GM18517 (cell line): Measurements from ENCODE around the gene THADA.

Source experiments
- ATAC-seq: cut with Tn5 transposase; IDR thresholded peaks from one replicate; pipeline ENCODE4 v1.9.1; 2021; ENCODE audit warnings: mild to moderate bottlenecking, moderate library complexity; ENCODE audit not compliant: unreplicated experiment

The THADA gene

DNA sequence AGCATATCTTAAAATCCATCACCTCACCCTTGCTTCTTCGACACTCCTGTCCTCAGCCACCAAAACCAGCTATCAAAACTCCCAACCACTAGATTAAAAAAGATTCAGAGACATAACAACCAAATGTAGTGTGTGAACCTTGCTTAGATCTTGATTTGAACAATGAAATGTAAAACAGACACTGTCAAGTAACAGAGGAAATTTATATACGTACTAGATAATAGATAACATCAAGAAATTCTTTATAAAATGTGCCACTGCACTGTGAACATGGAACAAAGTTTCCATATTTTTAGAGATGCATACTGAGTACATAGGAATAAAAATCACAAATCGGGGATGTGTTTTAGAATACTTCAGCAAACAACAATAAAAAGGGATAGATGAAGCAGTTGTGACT, 86.0 kb downstream of the THADA start:
- ATAC-seq = no peak

DNA sequence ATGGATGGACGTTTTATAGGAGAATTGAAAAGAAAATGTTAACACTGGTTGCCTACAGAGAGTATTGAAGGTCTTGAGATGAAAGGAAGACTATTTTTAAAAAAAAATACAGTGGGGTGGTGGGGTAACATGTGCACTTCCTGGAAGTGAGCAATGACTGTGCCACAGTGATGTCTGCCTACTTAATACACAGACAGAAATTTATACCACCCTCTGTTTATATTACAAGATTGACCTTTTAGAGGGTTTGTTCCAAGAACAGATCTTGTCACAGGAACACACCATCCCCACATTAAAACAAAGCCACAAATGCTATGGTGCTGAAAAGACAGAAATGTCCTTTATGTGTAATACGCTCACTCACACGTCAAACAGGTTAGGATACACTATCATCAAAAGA, 87.6 kb downstream of the THADA start:
- ATAC-seq = no peak

DNA sequence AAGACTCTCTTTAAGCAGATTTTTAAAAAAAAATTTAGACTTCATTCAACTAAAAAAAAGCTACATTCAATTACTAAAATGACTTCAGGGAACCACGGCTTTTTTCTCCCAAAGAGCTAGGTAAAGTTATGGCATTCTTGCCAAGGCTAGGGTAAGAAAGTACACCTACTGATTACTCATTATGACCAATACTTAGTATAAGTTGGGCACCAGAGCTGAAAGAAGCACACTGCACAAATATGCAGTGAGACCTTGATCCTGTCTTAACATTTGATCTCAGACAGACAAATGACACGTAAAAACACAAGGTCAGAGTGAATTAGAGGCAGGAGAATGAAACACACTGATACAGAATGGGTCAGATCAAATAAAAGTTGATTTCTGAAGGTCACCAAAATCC, 88.7 kb downstream of the THADA start:
- ATAC-seq = no peak

DNA sequence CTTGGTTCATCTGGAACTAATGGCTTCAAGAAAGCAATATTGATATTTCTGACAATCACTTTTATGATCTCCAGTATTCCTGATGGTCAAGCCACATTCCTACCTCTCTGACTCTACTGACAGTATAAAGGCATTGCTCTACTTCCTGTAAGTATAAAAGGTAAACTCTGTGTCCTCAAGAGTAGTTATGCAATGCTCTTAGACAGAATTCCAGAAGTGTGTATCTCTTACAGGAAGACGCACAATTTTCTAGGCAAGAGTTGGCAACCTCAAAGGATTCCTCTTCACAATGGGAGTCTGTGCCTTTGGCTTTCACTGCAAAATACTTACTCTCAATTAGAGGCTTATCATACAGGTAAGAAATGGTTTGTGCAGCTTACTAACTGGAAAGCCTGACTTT, 100.1 kb downstream of the THADA start:
- ATAC-seq = no peak

DNA sequence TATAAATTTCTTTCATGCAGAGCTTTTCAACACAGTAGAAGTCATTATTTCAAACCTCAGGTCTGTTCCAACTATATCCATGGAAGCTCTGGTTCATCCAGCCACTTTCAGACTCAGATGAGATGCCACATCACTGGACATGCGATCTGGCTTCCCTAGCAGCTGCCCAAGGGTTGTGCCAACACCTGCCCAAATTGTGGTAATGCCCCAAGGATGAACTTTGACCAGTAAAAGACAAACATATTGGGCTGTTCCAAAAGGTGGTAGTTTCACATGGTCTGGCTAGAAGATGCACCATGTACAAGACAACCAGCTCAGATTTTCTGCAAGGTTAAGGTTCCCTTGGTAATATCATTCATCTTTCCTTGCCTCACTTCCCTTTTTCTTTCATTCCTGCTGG, 101.9 kb downstream of the THADA start:
- no peak for ATAC-seq

DNA sequence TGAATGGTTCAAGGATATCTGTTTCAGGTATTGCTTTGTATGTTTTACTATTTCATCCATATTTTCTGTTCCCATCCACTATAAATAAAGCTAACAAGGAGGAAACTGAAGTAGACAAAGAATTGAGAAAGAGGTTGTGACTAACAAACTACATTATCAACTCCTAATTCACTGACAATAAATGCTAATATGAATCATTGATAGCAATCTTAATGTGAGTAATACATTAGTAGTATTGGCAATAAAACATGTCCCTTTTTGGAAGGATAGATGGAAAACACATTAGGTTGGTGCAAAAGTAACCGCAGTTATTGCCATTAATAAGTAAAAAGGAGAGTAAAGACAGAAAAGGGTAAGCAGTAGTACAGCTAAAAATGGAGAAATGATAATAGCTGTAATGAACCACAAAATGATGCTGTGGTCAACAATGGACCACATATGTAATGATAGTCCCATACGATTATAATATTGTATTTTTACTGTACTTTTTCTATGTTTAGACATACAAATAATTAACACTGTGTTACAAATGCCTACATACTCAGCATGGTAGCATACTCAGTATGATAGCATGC, 104.7 kb downstream of the THADA start:
- ATAC-seq = no peak

DNA sequence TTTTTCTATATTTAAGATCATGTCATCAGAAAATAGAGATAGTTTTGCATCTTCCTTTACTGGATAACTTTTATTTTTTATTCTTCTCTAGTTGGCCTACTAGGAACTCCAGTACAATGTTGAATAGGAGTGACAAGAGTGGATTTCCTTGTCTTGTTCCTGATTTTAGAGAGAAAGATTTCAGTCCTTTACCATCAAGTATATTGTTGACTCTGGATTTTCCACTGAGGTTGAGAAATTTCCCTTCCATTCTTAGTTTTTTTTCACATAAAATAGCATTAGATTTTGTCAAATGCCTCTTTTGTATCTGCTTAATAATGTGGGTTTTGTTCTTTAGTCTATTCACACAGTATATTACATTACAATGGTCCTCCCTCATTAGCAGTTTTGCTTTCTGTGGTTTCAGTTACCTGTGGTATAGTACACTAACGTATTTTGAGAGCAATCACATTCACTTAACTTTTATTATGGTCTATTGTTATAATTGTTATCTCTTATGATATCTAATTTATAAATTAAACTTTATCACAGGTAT, 105.5 kb downstream of the THADA start:
- ATAC-seq = no peak

DNA sequence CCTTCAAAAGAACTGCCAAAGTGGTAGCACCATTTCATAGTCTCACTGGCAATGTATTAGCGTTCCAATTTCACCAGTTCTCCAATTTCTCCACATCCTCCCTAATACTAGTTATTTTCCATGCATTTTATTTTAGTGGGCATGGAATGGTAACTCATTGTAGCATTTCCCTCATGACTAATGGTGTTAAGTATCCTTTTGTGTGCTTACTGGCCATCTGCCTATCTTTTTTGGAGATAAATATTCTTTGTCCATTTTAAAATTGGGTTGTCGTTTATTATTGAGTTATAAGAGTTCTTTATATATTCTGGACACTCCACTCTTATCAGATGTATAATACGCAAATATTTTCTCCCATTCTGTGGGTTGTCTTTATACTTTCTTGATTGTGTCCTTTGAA, 107.1 kb downstream of the THADA start:
- no peak for ATAC-seq

DNA sequence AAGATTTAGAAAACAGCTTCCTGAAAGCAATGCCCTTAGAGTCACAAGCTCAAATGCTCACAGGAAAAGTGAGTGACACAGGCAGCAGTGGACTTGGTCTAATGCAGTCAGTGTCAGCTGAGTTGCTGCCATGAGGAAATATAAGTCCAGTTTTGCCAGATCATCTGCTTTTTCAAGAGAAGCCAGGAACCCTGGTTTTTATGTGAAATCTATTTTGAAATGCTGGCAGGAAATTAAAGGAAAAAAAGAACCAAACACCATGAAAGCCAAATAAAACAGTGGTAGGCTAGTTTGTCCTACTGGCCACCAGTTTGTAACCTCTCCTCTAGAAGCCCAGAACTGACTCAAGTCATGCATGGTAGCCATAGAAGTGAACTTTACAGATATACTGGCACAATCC, 109.2 kb downstream of the THADA start:
- ATAC-seq = no peak

DNA sequence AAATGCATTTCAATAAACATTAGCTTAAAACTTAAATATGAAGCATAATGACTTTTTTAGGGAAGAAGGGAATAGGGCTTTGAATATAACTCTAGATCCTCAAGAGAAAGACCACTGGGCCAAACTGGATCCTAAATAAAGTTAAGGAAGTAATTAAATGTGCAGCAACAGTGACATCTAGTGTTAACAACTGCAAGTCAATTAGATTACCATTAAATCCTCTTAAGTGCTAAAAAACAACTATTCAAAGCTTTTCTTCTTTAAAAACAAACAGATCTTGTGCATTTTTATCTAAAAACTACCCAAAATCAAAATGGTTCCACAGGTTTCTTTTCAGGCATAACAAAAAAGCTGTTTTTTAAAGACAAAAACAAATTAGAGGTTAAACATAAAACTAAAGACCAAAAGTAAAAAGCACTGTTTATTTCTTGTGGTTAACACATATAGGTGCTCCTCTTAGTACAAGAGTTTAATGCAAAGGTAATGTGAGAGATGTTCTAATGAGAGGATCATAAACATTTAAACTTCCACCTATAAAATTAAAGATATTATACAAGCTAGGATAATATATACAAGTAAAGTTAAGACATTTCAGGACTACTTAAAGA, 111.4 kb downstream of the THADA start:
- no peak for ATAC-seq

DNA sequence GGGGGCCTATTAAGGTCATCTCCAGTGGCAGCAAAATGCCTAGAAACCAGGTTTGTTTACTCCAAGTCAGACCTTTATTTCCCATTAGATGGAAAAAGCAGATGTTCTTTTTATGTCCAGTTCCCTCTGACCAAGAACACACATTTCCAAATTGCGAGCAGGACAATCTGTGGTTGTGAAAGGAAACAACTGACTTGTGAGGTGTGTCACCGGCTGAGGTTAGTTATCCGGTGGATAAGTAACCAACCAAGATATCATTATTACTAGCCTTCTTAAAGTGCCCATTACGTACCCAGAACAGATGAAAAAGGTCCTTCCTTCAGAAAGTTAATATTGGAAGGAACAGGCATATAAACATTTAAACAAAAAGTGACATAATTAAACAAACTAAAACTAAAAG, 112.9 kb downstream of the THADA start:
- no peak for ATAC-seq

DNA sequence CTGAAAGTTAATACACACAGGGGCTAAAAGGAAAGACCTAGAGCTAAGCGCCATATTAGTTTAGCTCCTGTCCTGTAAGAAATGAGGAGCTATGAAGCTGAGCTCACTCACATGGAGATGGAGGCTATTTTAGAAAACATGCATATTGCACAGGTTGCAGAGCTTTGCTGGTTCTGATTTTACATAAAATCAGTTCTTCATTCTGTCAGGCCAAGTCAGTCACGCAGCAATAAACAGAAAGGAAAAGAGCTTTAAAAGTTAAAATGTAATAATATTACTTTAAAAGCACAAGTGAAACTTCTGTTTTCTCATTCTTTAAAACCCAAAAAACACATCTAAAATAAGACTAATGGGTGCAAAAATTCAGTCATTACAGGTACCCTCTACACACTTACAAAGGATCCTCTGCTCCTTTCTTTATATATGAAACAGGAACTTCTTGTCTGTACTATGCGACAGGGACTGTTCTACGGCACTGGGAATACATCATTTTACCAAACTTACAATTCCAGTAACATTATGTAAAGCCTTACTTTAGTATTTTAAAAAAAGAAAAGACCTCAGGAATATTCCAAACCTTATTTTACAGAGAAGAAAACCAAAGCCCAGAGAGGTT, 113.8 kb downstream of the THADA start:
- no peak for ATAC-seq

DNA sequence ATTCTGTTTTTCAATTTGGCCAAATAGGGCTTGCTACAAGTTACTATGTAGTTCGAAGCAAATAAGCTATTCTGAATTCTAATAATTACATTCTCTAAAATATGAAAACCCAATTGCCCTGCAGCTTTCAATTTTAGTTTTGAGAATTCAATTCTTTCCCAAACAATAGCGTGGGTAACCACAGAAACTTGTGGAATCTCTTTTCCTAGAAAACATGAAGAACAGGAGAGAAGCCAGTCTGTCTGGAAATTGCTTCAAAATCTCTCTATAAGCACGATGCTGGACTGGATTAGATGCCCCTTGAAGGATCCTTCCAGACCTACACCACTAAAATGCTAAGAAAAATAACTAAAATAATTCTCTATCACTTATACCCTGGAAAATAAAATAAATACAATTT, 115.0 kb downstream of the THADA start:
- no peak for ATAC-seq

DNA sequence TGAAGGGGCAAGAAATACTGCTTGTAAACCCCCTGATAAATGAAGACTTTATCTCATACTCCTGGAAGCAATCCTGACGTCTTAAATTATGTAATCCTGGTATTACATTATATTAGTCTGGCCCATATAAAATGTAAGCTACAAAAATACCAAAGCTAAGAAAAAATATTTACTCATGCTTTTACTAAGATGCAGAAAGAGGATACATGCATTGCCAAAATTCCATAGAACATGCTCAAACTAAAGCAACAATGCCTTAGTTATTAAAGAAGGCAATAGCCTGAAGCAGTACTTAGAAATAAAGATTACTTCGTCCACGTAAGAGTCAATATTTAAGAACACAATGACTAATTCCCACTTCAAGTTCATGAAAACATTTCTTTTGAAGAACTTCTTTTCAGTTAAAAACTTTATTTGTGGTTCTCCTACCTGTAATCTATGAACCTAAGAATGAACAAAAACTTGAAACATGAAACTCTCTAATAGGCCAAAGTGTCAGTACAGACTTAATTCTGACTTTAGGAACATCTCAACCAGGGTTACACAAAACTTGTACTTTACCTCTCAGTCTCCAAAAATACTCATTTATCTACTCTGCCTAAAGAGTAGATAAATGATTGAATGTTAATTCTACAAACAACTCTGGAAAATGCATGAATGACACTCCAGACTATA, 117.3 kb downstream of the THADA start:
- no peak for ATAC-seq

DNA sequence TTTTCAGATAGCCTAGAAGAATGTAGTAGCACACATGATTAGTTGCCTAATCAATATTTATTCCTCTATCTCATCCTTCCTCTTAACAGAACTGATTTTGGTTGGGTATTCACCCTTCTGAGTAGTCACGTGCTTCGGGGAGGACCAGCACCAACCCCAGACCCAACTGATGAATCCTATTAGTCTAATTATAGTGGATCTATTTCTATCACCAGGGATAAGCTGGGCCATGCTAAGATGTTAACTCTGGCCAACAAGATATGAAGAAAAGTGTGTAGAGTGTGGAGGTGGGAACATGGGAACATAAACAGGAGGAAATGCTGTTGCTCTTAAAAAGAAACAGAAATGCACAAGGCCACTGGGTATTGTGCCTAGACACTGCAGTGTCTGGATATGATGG, 119.9 kb downstream of the THADA start:
- no peak for ATAC-seq

DNA sequence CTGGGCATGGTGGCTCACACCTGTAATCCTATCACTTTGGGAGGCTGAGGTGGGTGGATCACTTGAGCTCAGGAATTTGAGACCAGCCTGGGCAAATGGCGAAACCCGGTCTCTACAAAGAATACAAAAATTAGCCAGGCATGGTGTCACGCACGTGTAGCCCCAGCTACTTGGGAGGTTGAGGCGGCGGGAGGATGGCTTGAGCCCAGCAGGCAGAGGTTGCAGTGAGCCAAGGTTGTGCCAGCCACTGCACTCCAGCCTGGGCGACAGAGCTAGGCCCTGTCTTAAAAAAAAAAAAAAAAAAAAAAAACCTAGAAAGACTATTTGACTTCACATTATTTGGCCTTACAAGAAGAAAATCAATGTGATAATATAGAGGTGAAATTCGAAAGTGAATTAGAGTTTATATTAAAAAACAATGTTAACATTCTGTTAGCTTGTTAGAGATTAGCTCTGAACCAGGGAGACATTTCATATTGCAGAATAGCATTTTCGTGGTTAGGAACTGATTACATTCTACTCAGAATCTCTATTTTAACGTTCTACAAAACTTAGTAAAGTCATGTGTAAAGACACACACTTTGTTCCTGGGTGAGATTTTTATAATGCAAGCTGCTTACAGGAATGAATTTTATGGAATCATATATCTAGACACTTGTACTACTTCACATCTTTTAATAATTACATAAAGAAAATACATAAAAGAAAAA, 120.5 kb downstream of the THADA start:
- no peak for ATAC-seq

DNA sequence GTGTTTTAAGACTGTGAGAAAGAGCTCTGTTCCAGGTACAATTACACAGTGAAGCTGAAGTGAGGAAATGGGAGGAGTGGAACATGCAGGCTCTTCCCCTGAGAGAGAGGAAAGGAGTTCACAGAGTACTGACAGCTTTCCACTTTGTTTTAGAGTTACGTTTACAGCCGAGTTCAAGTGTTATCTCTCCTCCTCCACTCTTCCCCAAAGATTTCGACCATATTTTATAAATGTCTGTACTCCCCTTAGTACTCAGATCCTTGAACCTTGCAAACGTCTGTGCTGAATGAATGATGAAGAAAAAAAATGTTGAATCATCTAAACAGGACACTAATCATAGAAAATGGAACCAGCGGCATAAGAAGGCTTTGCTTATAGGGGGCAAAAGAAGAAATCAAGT, 121.6 kb downstream of the THADA start:
- ATAC-seq = no peak

DNA sequence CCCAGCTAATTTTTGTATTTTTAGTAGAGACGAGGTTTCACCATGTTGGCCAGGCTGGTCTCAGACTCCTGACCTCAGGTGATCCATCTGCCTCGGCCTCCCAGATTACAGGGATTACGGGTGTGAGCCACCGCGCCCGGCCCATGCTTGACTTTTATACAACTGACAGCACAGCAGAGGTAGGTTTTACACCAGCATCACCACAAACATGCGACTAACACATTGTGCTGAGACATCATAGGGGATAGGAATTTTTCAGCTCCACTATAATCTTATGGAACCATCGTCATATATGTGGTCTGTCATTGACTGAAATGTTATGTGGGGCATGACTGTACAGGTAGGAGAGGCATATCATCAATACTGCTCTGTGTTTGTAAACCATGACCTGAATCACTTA, 122.1 kb downstream of the THADA start:
- no peak for ATAC-seq

DNA sequence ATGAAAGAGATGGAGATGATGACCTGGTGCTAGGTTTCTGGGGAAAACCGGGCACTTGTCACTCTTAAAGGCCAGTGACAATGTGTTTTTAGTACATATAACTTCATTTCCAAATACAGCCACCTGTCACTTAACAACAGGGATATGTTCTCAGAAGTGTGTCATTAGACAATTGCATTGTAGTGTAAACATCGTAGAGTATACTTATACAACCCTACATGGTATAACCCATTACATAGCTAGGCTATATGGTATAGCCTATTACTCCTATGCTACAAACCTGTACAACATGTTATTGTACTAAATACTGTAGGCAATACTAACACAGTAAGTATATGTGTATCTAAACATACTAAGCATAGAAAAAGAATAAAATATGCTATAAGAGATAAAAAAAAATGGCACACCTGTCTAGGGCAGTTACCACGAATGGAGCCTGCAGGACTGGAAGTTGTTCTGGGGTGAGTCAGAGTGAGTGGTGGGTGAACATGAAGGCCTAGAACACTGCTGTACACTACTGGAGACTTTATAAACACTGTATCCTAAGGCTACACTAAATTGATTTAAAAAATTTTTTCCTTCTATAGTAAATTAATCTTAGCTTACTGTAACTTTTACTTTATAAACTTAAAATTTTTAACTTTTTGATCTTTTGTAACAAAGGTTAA, 123.2 kb downstream of the THADA start:
- ATAC-seq = no peak

DNA sequence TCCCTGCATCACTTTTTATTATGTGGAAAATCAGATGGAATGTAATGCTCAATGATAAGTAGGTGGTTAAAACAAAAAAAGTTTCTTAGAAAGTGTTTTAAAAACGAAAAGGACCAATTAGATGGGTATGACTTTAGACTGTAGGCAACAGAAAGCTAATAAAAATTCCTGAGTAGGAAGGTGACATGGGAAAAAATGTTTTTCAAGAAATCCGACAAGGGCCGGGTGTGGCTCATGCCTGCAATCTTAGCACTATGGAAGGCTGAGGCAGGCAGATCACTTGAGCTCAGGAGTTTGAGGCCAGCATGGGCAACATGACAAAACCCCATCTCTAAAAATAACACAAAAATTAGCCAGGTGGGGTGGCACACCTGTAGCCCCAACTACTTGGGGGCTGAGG, 126.1 kb downstream of the THADA start:
- no peak for ATAC-seq

DNA sequence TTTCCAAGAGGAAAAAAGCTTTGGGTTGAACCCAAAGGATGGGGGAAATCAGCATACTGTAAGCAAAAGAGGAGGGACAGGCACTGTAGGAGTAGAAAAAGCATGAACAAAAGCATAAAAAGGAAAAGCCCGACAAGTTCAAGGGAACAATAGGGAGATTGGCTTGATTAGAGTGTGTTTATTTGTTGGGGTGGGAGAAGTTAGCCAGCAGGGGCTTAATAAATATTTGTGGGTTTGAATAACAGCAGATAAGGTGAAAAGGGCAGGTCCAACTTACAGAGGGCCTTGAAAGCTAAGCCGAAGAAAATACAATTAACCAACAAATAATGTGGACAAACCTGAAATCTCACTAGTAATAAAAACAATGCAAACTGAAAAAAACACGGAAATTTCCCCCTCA, 126.7 kb downstream of the THADA start:
- ATAC-seq = no peak
